LHCN-M2 (cell line): ENCODE measurements around the gene MYOT. TPM values are rescaled to one million over a fixed set of nuclear protein-coding genes. Genes with fewer than 3 reads are reported as not detected.

ENCODE experiments used
- DNase-seq: peaks from one replicate; pipeline ENCODE4 v3.0.0-alpha.2; 2012; ENCODE audit warnings: low read depth
- total RNA-seq: library from RNA; depleted of rRNA; stranded (reverse); fragments of >200 nt; gene quantifications from 2 replicates; pipeline ENCODE4 v1.2.3, GENCODE V29; 2014; rRNA removed

The MYOT gene
- total RNA-seq, 1 experiment from 2014 or later: 0.46 TPM

DNA sequence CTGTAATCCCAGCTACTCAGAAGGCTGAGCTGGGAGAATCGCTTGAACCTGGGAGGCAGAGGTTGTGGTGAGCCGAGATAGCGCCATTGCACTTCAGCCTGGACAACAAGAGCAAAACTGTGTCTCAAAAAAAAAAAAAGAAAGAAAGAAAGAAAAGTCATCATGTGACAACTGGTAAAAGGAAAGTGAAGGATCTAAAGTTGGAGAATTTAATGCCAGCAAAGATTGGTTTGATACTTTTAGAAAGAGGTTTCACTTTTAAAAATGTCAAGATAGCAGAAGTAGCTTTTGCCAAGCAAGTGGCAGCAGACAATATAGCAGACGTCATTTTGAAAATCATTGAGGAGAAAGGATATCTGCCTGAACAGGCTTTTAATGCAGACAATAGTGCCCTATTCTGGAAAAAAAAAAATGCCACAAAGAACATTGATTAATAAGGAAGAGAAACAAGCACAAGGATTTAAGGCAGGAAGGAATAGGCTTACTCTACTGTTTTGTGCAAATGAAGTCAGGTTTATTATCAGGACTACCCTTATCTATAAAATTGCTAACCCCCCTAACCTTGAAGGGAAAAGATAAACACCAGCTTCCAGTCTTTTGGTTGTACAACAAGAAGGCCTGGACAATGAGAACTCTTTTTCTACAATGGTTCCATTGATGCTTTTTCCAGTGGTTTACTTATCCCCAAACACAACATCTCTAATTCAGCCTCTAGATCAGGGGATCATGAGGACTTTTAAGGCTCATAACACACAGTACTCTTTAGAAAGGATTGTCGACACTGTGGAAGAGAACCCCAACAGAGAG lies 33.6 kb downstream of the MYOT start:
- DNase-seq: no peak

DNA sequence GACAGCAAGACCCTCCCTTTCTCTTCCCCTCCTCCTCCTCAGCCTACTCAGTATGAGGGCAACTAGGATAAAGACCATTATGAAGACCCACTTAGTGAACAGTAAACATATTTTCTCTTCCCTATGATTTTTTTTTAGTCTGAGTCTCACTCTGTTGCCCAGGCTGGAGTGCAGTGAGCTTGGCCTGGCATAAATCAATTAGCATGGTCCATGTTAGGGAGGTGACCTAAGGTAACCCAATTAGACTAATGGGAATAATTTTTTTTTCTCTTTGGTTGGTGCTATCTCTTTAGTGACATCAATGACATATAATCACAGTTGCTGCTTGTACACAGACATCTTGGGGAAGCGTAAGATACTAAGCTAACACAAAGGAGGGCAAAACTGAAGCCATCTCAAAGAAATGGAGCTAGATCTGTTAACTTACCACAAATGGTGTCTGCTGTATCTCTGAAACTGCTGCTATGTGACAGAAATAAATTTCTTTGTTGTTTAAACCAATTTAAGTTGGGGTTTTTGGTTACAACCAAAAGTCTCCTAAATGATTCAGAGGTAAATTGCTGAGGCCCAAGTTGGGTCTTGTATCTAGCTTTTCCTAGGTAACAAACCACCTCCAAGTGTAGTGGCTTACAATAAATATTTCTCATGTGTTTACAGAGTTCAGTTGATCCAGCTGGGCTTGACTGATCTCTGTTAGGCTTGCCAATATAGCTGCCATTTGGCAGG lies 34.9 kb downstream of the MYOT start:
- DNase-seq: no peak

DNA sequence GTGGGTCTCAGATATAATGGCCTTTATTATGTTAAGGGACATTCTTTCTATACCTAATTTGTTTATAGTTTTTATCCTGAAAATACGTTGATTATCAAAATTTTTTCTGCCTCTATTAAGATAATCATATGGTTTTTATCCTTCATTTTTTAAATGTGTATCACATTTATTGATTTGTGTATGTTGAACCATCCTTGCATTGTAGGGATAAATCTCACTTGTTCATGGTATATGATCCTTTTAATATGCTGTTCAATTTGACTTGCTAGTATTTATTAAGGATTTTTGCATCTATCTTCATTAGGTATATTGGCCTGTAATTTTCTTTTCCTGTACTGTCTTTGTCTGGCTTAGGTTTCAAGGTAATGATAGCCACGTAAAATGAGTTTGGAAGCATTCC lies 47.1 kb downstream of the MYOT start:
- DNase-seq: no peak

- no peak for DNase-seq
These were observed 49.3 kb downstream of the MYOT start for GRCh38 chr5:137916923-137917322.

GRCh38 chr5:137921931-137922330 lies 54.3 kb downstream of the MYOT start:
- peak; percentile 42 for DNase-seq

GRCh38 chr5:137923856-137924255 lies 56.2 kb downstream of the MYOT start:
- DNase-seq: no peak

GRCh38 chr5:137932800-137933199 lies 65.1 kb downstream of the MYOT start:
- DNase-seq: no peak

- peak; percentile 17 for DNase-seq
These were observed 65.8 kb downstream of the MYOT start for GRCh38 chr5:137933491-137933911.

GRCh38 chr5:137935190-137935589 lies 67.5 kb downstream of the MYOT start:
- no peak for DNase-seq

DNA sequence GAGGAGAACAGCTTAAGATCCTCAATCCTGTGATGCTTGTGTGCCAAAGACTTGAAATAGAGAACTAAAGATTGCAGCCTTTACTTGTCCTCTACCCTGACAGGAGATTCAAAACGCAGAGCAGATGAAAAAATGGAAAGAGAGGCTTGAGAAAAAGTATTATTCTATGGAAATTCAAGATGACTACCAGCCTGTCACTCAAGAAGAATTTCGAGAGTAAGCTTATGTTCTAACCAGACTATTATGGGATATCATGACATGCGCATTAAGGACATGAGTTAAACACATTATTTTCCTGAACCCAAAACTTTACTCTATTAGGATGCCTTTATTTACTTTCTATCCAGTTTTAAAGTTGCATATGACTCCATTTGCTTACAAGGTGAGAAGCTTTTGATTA lies 68.0 kb downstream of the MYOT start:
- DNase-seq: no peak

Other genes with a start within 250 kb of the MYOT start
- gene KLHL3, start 131.8 kb upstream of the MYOT start, total RNA-seq: 0.19 and 0.34 TPM in 2 replicates
- gene HNRNPA0, start 113.5 kb upstream of the MYOT start, total RNA-seq: 10.1 and 12.7 TPM in 2 replicates
- gene PKD2L2, start 21.6 kb downstream of the MYOT start, total RNA-seq: not detected in 2 replicates
- 11.5 and 20.8 TPM in 2 replicates for gene FAM13B, start 165.2 kb downstream of the MYOT start, total RNA-seq
- not detected in 2 replicates for gene WNT8A, start 216.2 kb downstream of the MYOT start, total RNA-seq